ENCODE data around the gene GCC2.
A peak's percentile ranks its signal among the peaks of the same experiment; 100 is the strongest.

Gene GCC2, protein sequence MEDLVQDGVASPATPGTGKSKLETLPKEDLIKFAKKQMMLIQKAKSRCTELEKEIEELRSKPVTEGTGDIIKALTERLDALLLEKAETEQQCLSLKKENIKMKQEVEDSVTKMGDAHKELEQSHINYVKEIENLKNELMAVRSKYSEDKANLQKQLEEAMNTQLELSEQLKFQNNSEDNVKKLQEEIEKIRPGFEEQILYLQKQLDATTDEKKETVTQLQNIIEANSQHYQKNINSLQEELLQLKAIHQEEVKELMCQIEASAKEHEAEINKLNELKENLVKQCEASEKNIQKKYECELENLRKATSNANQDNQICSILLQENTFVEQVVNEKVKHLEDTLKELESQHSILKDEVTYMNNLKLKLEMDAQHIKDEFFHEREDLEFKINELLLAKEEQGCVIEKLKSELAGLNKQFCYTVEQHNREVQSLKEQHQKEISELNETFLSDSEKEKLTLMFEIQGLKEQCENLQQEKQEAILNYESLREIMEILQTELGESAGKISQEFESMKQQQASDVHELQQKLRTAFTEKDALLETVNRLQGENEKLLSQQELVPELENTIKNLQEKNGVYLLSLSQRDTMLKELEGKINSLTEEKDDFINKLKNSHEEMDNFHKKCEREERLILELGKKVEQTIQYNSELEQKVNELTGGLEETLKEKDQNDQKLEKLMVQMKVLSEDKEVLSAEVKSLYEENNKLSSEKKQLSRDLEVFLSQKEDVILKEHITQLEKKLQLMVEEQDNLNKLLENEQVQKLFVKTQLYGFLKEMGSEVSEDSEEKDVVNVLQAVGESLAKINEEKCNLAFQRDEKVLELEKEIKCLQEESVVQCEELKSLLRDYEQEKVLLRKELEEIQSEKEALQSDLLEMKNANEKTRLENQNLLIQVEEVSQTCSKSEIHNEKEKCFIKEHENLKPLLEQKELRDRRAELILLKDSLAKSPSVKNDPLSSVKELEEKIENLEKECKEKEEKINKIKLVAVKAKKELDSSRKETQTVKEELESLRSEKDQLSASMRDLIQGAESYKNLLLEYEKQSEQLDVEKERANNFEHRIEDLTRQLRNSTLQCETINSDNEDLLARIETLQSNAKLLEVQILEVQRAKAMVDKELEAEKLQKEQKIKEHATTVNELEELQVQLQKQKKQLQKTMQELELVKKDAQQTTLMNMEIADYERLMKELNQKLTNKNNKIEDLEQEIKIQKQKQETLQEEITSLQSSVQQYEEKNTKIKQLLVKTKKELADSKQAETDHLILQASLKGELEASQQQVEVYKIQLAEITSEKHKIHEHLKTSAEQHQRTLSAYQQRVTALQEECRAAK (N-terminal part only)

DNA sequence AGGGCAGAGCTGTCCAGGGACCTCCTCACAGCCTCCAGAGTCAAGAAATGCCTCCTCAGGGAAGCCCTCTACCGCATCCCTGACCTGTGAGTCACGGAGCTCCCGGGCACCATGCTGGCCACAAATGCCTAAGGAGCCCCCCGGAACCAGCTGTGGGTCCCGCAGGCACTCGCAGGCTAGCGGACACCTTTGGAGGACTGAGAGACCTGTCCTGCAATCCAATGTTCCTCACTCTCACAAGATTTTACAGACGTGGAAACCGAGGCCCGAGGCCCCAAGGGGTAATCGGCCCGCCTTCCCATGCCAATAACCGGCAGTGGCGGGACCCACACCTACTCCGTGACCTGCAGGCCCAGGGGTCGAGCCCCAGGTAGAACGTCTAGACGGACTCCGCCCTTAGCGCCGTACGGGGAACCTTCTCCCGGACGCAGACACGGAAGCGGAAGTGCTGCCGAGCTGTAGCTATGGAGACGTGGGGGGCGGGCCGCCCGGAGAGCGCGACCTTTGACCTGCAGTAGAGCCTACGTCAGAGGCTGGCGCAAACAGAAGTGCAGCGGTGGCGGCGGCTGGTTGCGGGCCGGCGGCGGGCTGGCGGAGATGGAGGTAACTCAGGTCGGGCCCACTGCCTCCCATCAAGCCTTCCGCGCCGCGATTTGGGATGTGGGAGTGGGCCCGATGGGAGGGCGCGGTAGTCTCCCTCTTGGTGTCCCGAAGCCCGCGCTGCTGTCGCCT is at the start of gene GCC2:
TSS of gene GCC2 (plus strand) at position 529 of the 732 bp plus-strand sequence. CDS start at position 598, 69 bp downstream.
- Mint-ChIP-seq H3K9me3 (no peaks in the 10 kb centered on the region), H3K4me1 (ENCODE audit: low read depth) (peaks cover 57% of the 10 kb centered on the region), H3K4me3 (peak within 1 kb of the TSS; percentile 98), H3K36me3 (ENCODE audit: low read depth) (peaks cover 22% of the 10 kb centered on the region), H3K27me3 (no peaks in the 10 kb centered on the region), H3K27ac (peak within 1 kb of the TSS; percentile 94)

DNA sequence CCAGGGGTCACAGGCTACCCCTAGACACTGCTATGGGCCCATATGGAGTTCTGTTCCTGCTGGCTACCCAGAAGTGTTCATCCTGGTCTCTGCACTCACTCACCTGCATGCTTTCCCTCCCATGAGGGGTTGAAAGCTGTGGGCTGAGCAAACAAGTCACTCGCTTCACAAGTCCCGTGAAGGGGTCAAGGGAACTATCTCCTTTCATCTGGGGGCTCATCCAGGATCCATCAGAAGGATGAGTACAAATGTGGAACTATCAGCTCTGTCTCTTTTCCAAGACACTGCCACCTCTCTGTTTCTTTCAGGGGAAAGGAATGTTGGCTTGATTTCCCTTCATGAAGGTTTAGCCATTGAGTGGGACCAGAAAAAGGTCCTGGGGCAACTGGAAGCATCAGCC is 49.5 kb upstream of the GCC2 start:
- H3K4me3 Mint-ChIP-seq, result no peak overlapping the region

DNA sequence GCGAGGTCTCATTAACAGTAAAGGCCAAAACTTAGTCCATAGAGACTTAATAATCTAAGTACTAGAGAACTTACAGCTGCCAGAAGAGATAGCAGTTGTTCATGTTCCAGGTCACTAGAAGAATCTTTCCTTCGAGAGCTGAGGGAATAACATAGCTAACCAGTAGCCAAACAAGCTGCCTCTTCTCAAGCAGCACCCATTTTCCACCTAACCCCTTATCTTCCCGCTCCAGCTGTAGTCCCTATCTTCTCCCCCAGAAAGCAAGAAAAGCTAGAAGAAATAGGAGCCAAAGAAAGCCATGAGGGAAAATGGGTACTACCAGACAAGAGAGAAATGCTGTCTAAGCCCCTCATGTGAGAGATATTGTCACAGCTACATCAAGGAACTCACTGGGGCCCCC is 47.2 kb upstream of the GCC2 start:
- Mint-ChIP-seq H3K4me3 (no peak overlapping the region), H3K9me3 (peaks cover 29% of the 10 kb centered on the region), H3K27me3 (peaks cover 3% of the 10 kb centered on the region), H3K4me1 (ENCODE audit: low read depth) (no peaks in the 10 kb centered on the region), H3K27ac (no peak overlapping the region), H3K36me3 (ENCODE audit: low read depth) (no peaks in the 10 kb centered on the region)

More for the DNA sequence above, 49.5 kb upstream of the GCC2 start:
- no peaks in the 10 kb centered on the region for H3K4me1 Mint-ChIP-seq (ENCODE audit: low read depth)
- peaks cover 3% of the 10 kb centered on the region for H3K27me3 Mint-ChIP-seq
- H3K27ac Mint-ChIP-seq, result no peak overlapping the region
- H3K36me3 Mint-ChIP-seq (ENCODE audit: low read depth), result no peaks in the 10 kb centered on the region
- peaks cover 15% of the 10 kb centered on the region for H3K9me3 Mint-ChIP-seq

DNA sequence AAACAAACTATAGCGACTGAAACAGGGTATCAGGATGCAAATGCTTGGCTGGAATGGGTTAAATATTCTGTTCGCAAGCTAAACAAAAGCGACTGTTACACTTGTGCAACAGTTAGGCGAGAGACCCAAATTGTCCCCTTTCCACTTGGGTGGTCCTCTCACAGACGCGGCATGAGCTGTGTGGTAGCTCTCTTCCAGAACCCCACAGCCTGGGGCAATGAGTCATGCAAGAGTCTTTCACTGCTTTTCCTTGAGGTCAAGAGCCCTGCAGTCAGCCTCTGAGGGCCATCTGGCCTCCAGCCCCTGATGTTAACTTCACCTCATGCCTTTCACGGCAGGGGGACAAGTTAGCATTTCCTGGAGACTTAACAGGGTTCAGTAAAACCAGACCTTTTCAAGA is 45.5 kb upstream of the GCC2 start:
- H3K4me3 Mint-ChIP-seq, result no peak overlapping the region
- no peak overlapping the region for H3K27ac Mint-ChIP-seq
- H3K36me3 Mint-ChIP-seq (ENCODE audit: low read depth), result no peaks in the 10 kb centered on the region
- no peaks in the 10 kb centered on the region for H3K4me1 Mint-ChIP-seq (ENCODE audit: low read depth)
- peaks cover 22% of the 10 kb centered on the region for H3K9me3 Mint-ChIP-seq
- peaks cover 6% of the 10 kb centered on the region for H3K27me3 Mint-ChIP-seq

DNA sequence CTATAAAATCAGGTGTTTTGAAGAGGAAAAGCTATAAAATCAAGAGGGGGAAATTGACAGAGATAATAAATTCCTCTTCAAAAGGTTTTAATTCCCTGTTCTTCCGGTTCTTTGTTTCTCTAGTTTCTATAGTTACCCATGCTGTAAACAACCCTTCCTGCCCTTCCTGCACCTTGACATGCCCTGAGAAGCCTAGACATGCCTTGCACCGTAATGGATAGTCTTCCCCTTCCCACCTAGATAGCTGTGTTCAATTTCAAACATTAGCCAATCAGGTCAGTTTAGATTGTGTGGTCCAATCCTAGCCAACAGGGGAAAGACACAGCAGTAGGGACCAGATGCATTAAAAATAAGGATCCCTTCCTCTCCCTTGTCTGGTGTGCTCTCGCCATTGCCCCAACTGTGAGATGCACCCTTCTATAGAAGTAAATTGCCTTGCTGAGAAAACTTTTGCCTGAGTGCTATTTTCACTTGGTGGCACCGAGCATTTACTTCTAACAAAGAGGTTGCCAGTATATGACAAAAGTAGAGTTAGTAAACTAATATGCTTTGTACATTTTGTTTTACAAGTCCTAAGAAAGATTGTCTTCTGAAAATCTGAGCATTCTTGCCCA is 44.1 kb upstream of the GCC2 start:
- peaks cover 18% of the 10 kb centered on the region for H3K9me3 Mint-ChIP-seq
- no peaks in the 10 kb centered on the region for H3K4me1 Mint-ChIP-seq (ENCODE audit: low read depth)
- H3K4me3 Mint-ChIP-seq, result no peak overlapping the region
- H3K27me3 Mint-ChIP-seq, result peaks cover 6% of the 10 kb centered on the region
- H3K36me3 Mint-ChIP-seq (ENCODE audit: low read depth), result no peaks in the 10 kb centered on the region
- H3K27ac Mint-ChIP-seq, result no peak overlapping the region

DNA sequence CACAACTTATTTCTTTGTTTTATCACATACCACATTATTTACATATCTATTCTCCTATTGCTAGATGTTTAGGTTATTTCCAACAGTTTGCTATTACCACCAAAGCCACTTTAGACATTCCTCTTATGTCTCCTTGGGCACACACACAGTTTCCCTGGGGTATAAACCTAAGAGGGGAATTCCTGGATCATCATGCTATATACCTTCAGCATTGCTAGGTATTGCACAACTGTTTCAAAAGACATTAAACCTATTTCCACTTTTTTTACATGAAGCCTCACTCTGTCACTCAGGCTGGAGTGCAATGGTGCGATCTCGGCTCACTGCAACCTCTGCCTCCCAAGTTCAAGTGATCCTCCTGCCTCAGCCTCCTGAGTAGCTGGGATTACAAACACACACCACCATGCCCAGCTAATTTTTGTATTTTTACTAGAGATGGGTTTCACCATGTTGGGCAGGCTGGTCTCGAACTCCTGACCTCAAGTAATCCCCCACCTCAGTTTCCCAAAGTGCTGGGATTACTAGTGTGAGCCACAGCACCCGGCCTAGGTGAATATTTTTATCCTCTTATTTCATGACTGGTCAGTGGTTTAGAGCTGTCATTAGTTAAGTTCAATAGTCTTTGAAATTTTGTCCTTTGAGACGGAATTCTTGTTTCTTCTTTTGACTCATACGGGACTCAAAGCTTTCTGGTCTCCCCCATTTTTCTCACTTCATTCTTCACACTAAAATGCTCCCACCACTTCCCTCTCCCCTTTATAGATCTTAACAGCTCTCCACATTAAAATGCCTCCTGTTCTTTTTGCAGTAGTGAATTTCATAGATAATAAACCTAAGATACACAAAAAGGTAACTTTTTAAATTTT is 40.9 kb upstream of the GCC2 start:
- no peak overlapping the region for H3K27ac Mint-ChIP-seq
- peaks cover 3% of the 10 kb centered on the region for H3K27me3 Mint-ChIP-seq
- H3K4me1 Mint-ChIP-seq (ENCODE audit: low read depth), result no peaks in the 10 kb centered on the region
- H3K4me3 Mint-ChIP-seq, result no peak overlapping the region
- H3K36me3 Mint-ChIP-seq (ENCODE audit: low read depth), result no peaks in the 10 kb centered on the region
- peaks cover 16% of the 10 kb centered on the region for H3K9me3 Mint-ChIP-seq

DNA sequence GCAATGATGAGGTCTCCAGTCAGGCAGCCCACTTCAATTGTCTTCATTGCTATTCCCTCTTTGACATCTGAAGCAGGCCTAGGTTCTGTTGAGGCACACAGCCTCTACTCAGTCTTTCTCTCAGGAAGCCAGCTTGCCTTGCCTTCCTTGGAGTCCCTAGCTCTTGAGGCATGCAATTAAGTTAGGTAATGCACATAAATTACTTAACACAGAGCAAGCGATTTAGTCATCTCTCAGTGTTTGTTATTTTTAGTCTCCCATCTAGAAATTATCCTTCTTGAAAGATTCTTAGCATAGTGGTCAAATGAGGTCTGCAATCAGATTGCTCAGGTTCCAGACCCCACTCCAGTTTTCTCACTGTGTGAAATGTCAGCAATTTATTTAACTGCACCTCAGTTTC is 39.2 kb upstream of the GCC2 start:
- H3K4me1 Mint-ChIP-seq (ENCODE audit: low read depth), result no peaks in the 10 kb centered on the region
- H3K27me3 Mint-ChIP-seq, result peaks cover 3% of the 10 kb centered on the region
- H3K36me3 Mint-ChIP-seq (ENCODE audit: low read depth), result no peaks in the 10 kb centered on the region
- no peak overlapping the region for H3K27ac Mint-ChIP-seq
- peaks cover 11% of the 10 kb centered on the region for H3K9me3 Mint-ChIP-seq
- H3K4me3 Mint-ChIP-seq, result no peak overlapping the region

DNA sequence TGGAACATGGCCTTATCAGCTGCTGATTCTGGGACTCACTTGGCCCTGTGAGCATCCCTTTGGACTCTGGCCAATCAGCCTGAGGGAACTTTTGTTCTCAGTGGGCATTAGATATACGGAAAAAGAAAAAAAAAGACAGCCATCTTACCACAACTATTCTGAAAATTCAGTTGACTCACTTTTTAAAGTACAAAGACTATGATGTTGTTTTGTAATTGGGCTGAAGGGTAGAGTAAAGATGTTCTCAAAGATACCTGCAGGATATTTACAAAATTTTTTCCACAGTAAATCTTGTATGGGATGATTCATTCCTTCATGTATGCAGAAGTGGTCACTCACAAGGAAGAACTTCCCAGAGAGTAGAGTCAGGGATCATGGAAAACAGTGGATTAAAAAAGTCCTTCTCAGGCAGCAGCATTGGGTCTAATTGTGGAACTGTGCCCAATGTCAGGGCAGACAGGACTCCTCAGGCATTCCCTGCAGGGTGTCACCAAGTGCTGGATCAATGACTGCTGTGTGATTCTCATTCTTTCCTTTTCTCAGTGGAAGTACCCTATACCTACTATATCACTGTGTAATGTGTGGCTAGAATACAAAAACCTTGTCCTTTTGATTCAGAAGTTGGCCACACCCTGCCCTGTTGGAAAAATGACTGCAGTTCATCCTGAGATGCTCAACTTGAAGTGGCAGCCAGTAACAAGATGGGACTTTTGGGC is 35.9 kb upstream of the GCC2 start:
- no peaks in the 10 kb centered on the region for H3K4me1 Mint-ChIP-seq (ENCODE audit: low read depth)
- no peak overlapping the region for H3K27ac Mint-ChIP-seq
- H3K4me3 Mint-ChIP-seq, result no peak overlapping the region
- no peaks in the 10 kb centered on the region for H3K27me3 Mint-ChIP-seq
- H3K9me3 Mint-ChIP-seq, result no peaks in the 10 kb centered on the region
- no peaks in the 10 kb centered on the region for H3K36me3 Mint-ChIP-seq (ENCODE audit: low read depth)

DNA sequence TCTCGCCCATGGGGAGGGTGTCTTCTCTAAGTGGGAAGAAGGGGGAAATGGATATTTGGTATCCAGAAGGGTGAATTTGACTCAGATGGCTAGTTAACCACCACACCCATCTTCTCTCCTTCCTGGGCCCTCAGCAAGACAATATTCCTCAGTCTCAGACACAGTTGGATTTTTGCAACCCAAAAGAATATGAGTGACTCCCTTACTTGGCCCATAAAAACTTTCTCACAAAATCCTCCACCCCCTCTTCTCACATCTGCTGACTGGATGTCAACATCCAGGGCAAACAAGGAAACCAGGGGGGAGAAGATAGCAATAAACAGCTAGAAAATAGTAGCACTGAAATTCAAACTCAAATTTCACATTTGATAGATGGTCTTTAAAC is 35.3 kb upstream of the GCC2 start:
- H3K27me3 Mint-ChIP-seq, result no peaks in the 10 kb centered on the region

DNA sequence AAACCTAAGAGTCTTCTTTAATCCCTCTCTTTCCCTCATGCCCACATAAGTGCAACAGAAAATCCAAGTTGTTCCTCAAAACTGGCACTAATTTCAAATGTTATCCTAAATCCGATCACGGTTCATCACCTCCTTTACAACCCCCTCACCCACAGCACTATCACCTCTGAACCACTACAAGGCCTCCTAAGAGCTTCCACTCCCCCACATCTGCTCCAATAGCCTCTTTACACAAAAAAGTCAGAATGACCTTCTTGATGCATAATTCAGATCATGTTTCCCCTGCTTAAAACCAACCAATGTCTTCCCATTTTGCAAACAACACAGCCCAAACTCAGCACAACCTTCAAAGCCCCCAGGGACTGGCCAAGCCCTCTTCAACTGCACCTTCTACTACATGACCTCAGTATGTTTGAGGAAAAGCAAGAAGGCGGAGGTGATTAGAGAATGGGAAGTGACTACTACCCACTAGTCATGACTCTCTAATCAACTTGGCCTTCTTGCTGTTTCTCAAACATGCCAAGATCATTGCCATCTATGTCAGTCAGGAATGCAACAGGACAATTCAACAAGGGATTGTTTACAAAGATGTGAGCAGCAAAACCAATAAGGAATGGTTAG is 34.6 kb upstream of the GCC2 start:
- no peaks in the 10 kb centered on the region for H3K4me1 Mint-ChIP-seq (ENCODE audit: low read depth)
- H3K36me3 Mint-ChIP-seq (ENCODE audit: low read depth), result no peaks in the 10 kb centered on the region
- H3K9me3 Mint-ChIP-seq, result no peaks in the 10 kb centered on the region
- H3K27ac Mint-ChIP-seq, result no peak overlapping the region
- no peaks in the 10 kb centered on the region for H3K27me3 Mint-ChIP-seq
- no peak overlapping the region for H3K4me3 Mint-ChIP-seq

More for the DNA sequence above, 35.3 kb upstream of the GCC2 start:
- no peaks in the 10 kb centered on the region for H3K9me3 Mint-ChIP-seq
- H3K36me3 Mint-ChIP-seq (ENCODE audit: low read depth), result no peaks in the 10 kb centered on the region
- no peak overlapping the region for H3K27ac Mint-ChIP-seq
- H3K4me1 Mint-ChIP-seq (ENCODE audit: low read depth), result no peaks in the 10 kb centered on the region
- H3K4me3 Mint-ChIP-seq, result no peak overlapping the region

DNA sequence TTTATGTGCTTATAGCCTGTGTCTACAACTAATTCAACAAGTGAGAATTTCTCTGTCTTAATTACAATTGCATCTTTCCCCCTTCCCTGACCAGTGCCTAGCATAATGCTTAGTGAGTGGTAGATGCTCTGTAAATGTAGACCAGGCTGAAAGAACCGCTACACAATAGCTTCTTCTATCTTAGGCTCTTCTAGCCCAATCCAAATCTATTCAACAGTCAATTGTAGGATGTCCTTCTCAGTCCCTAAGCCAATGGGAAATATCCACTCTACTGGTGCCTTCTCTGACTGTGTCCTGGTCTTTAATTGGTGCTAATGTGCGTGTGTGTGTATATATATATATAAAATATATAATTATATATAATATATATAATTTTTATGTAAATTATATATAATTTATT is 34.1 kb upstream of the GCC2 start:
- H3K27me3 Mint-ChIP-seq, result no peaks in the 10 kb centered on the region
- H3K4me3 Mint-ChIP-seq, result no peak overlapping the region
- no peaks in the 10 kb centered on the region for H3K9me3 Mint-ChIP-seq
- H3K36me3 Mint-ChIP-seq (ENCODE audit: low read depth), result no peaks in the 10 kb centered on the region
- H3K27ac Mint-ChIP-seq, result no peak overlapping the region
- no peaks in the 10 kb centered on the region for H3K4me1 Mint-ChIP-seq (ENCODE audit: low read depth)

DNA sequence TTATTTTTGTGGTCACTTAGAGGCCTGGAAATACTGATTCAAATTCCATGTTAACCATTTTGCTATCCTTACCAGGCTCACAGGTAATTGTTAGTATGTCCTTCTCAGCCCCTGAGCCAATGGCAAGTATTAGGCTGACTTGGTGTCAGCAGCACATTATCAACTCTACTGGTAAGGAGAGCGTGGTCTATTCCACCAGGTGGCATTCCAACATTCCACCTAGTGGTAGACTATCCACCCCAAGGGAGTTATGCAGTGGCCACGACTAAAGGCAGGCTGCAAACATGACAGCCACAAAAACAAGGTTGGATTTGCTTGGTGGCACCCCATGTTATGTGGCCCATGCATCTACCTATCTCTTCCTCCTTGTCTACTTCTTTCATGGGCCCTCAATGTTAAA is 31.8 kb upstream of the GCC2 start:
- Mint-ChIP-seq H3K4me1 (ENCODE audit: low read depth) (no peaks in the 10 kb centered on the region), H3K9me3 (no peaks in the 10 kb centered on the region), H3K4me3 (no peak overlapping the region), H3K27me3 (no peaks in the 10 kb centered on the region), H3K36me3 (ENCODE audit: low read depth) (no peaks in the 10 kb centered on the region), H3K27ac (no peak overlapping the region)

Data from stimulated activated naive CD8-positive, alpha-beta T cell treated with anti-CD3 and anti-CD28 coated beads, Interleukin-15, Interleukin-2, amounts not matched to agents 100 ng/mL and 50 ng/mL, for 24 hours (primary cell).